ENCODE measurements around the gene SERPINB13.

- TF ChIP-seq ZNF274 (IDR thresholded peaks at IDR 0.05; ENCODE audit: low read depth, low read length), result no peak
- no peak for TF ChIP-seq SUZ12 (IDR thresholded peaks at IDR 0.05; ENCODE audit: extremely low read depth, insufficient read depth, insufficient read length)
- TF ChIP-seq YY1 (IDR thresholded peaks at IDR 0.05; ENCODE audit: insufficient read depth, insufficient read length), result no peak
These were observed 22.6 kb upstream of the SERPINB13 start for GRCh38 chr18:63564561-63564960.
